Measurements from ENCODE around the gene TAC3. TPM values are rescaled to one million over a fixed set of nuclear protein-coding genes. Genes with fewer than 3 reads are reported as not detected.

TAC3 gene
- polyA plus RNA-seq, 1 experiment, result not detected

- DNase-seq (ENCODE audit: low read depth), result no peak
- Histone ChIP-seq H3K36me3 (ENCODE audit: control insufficient read depth, insufficient read depth, low read length) (peaks cover under 1% of the 10 kb centered on the region; the same call in 1 of the 2 replicates), H3K4me3 (ENCODE audit: low read depth, low read length) (no peak overlapping the region), H3K27me3 (ENCODE audit: control insufficient read depth, insufficient read depth, low read length) (no peaks in the 10 kb centered on the region)
- ChIA-PET POLR2A (no interaction called here), CTCF (interaction anchor here (1.0 to 11.4 kb wide), 3 partner anchors 9 to 237 kb away, joined by 4 to 220 read pairs (median 56); partner anchors contain the start of genes HSD17B6 and ZBTB39)
- no peak for TF ChIP-seq CTCF (IDR thresholded peaks at IDR 0.05; ENCODE audit: insufficient read depth, low read depth, low read length)
Measured at GRCh38 chr12:56996793-56997545, 19.4 kb downstream of the TAC3 start.

- TF ChIP-seq CTCF (IDR thresholded peaks at IDR 0.05; ENCODE audit: insufficient read depth, low read depth, low read length), result no peak
- DNase-seq (ENCODE audit: low read depth), result no peak
- CTCF ChIA-PET, result interaction anchor here (0.6 to 11.4 kb wide), 5 partner anchors 8 to 511 kb away, joined by 3 to 220 read pairs (median 4); partner anchors contain the start of genes HSD17B6 and ZBTB39
- no peak overlapping the region for H3K4me3 ChIP-seq (ENCODE audit: low read depth, low read length)
- H3K36me3 ChIP-seq (ENCODE audit: control insufficient read depth, insufficient read depth, low read length), result no peaks in the 10 kb centered on the region
- POLR2A ChIA-PET, result no interaction called here
- H3K27me3 ChIP-seq (ENCODE audit: control insufficient read depth, insufficient read depth, low read length), result no peaks in the 10 kb centered on the region
Measured at GRCh38 chr12:56995930-56996496, 20.3 kb downstream of the TAC3 start.

GRCh38 chr12:56995201-56995929 lies 21.0 kb downstream of the TAC3 start:
- no peak for TF ChIP-seq CTCF (IDR thresholded peaks at IDR 0.05; ENCODE audit: insufficient read depth, low read depth, low read length)
- no peak for DNase-seq (ENCODE audit: low read depth)
- Histone ChIP-seq H3K36me3 (ENCODE audit: control insufficient read depth, insufficient read depth, low read length) (no peaks in the 10 kb centered on the region), H3K27me3 (ENCODE audit: control insufficient read depth, insufficient read depth, low read length) (no peaks in the 10 kb centered on the region), H3K4me3 (ENCODE audit: low read depth, low read length) (no peak overlapping the region)
- ChIA-PET POLR2A (no interaction called here), CTCF (interaction anchor here (0.6 to 11.4 kb wide), 6 partner anchors 8 to 510 kb away, joined by 3 to 220 read pairs (median 4); partner anchors contain the start of genes HSD17B6 and ZBTB39)

- no peak for TF ChIP-seq CTCF (IDR thresholded peaks at IDR 0.05; ENCODE audit: insufficient read depth, low read depth, low read length)
- no peaks in the 10 kb centered on the region for H3K27me3 ChIP-seq (ENCODE audit: control insufficient read depth, insufficient read depth, low read length)
- ChIA-PET CTCF (interaction anchor here (0.6 to 4.4 kb wide), 6 partner anchors 11 to 233 kb away, joined by 3 to 17 read pairs (median 3); partner anchors contain the start of genes HSD17B6 and ZBTB39), POLR2A (no interaction called here)
- H3K36me3 ChIP-seq (ENCODE audit: control insufficient read depth, insufficient read depth, low read length), result no peaks in the 10 kb centered on the region
- DNase-seq (ENCODE audit: low read depth), result no peak
- no peak overlapping the region for H3K4me3 ChIP-seq (ENCODE audit: low read depth, low read length)
Measured at GRCh38 chr12:56994231-56994746, 22.0 kb downstream of the TAC3 start.
